ENCODE results near the gene PIK3R1. TPM values are rescaled to one million over a fixed set of nuclear protein-coding genes. Genes with fewer than 3 reads are reported as not detected.

PIK3R1 gene
- total and polyA plus RNA-seq, 4 donors, result 22.6 to 123 (median 47.3) TPM

GRCh38 chr5:68268852-68269130, 53.2 kb downstream of the PIK3R1 start:
- 73% methylated on average over 5 of the region's 5 CpGs for WGBS
- H3K27ac ChIP-seq (ENCODE audit: low read depth in 1 of 2, low read length in 2 of 2), result peak overlapping the region; percentile 19 to 57
- no peaks in the 10 kb centered on the region for H3K9me3 ChIP-seq (ENCODE audit: control insufficient read depth in 4 of 4, low read length in 3 of 4)
- H3K4me1 ChIP-seq (ENCODE audit: control insufficient read depth in 4 of 4, insufficient read depth in 4 of 4, low read length in 3 of 4), result peaks cover 16 to 70% (median 61%) of the 10 kb centered on the region in 4 donors
- peaks cover 0 to 9% (median 3%) of the 10 kb centered on the region in 4 donors for H3K36me3 ChIP-seq (ENCODE audit: control insufficient read depth in 4 of 4, insufficient read depth in 3 of 4, low read depth in 1 of 4, low read length in 3 of 4)
- H3K9ac ChIP-seq (ENCODE audit: low read depth in 1 of 2, low read length in 2 of 2), result peak overlapping the region in 1 of 2 donors; percentile 1
- no peak for DNase-seq (ENCODE audit: low spot score)
- TF ChIP-seq FOXA2 (IDR thresholded peaks at IDR 0.05) (no peak), FOXA1 (IDR thresholded peaks at IDR 0.05) (no peak), HNF4G (IDR thresholded peaks at IDR 0.05) (no peak), REST (IDR thresholded peaks at IDR 0.05) (no peak), GABPA (IDR thresholded peaks at IDR 0.05 in 1 of 2, conservative IDR thresholded peaks at IDR 0.05 in 1 of 2) (no peak), EGR1 (IDR thresholded peaks at IDR 0.05; ENCODE audit: low read depth in 2 of 2) (no peak), RXRA (IDR thresholded peaks at IDR 0.05) (no peak), TAF1 (conservative IDR thresholded peaks at IDR 0.05) (no peak), MAX (IDR thresholded peaks at IDR 0.05) (no peak), YY1 (IDR thresholded peaks at IDR 0.05) (no peak), SP1 (IDR thresholded peaks at IDR 0.05) (no peak), HNF4A (conservative IDR thresholded peaks at IDR 0.05) (no peak), RAD21 (IDR thresholded peaks at IDR 0.05) (no peak), NR2F2 (IDR thresholded peaks at IDR 0.05) (no peak), JUND (IDR thresholded peaks at IDR 0.05) (no peak)
- TF ChIP-seq, protein P1, sequence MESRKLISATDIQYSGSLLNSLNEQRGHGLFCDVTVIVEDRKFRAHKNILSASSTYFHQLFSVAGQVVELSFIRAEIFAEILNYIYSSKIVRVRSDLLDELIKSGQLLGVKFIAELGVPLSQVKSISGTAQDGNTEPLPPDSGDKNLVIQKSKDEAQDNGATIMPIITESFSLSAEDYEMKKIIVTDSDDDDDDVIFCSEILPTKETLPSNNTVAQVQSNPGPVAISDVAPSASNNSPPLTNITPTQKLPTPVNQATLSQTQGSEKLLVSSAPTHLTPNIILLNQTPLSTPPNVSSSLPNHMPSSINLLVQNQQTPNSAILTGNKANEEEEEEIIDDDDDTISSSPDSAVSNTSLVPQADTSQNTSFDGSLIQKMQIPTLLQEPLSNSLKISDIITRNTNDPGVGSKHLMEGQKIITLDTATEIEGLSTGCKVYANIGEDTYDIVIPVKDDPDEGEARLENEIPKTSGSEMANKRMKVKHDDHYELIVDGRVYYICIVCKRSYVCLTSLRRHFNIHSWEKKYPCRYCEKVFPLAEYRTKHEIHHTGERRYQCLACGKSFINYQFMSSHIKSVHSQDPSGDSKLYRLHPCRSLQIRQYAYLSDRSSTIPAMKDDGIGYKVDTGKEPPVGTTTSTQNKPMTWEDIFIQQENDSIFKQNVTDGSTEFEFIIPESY (IDR thresholded peaks at IDR 0.05), result no peak
- TF ChIP-seq, protein P2, sequence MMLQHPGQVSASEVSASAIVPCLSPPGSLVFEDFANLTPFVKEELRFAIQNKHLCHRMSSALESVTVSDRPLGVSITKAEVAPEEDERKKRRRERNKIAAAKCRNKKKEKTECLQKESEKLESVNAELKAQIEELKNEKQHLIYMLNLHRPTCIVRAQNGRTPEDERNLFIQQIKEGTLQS (IDR thresholded peaks at IDR 0.05), result no peak
- TF ChIP-seq, protein P3, sequence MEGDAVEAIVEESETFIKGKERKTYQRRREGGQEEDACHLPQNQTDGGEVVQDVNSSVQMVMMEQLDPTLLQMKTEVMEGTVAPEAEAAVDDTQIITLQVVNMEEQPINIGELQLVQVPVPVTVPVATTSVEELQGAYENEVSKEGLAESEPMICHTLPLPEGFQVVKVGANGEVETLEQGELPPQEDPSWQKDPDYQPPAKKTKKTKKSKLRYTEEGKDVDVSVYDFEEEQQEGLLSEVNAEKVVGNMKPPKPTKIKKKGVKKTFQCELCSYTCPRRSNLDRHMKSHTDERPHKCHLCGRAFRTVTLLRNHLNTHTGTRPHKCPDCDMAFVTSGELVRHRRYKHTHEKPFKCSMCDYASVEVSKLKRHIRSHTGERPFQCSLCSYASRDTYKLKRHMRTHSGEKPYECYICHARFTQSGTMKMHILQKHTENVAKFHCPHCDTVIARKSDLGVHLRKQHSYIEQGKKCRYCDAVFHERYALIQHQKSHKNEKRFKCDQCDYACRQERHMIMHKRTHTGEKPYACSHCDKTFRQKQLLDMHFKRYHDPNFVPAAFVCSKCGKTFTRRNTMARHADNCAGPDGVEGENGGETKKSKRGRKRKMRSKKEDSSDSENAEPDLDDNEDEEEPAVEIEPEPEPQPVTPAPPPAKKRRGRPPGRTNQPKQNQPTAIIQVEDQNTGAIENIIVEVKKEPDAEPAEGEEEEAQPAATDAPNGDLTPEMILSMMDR (IDR thresholded peaks at IDR 0.05; ENCODE audit: low read depth, low read length, missing input control), result no peak
- H3K27me3 ChIP-seq (ENCODE audit: control insufficient read depth in 4 of 4, insufficient read depth in 4 of 4, low read length in 3 of 4), result no peaks in the 10 kb centered on the region
- H3K4me3 ChIP-seq (ENCODE audit: low read depth in 1 of 3, low read length in 3 of 3), result no peak overlapping the region
